Suprapubic skin (tissue), 4 donors: ENCODE measurements around the gene DEDD2.

Source experiments
- CTCF ChIP-seq, 2 donors: fragments of 200-600 bp in 1 of 2; fragments of 450-650 bp in 1 of 2; sonication (generic) in 1 of 2; IDR thresholded peaks; one replicate each; pipeline ENCODE4 v1.5.1; 2016 to 2019; ENCODE audit warnings: antibody characterized with exemption in 2 of 2, mild to moderate bottlenecking in 1 of 2, moderate library complexity in 1 of 2
- POLR2A ChIP-seq, 2 donors: fragments of 450-650 bp; IDR thresholded peaks; one replicate each; pipeline ENCODE4 v1.6.1; 2017; ENCODE audit warnings: antibody characterized with exemption in 2 of 2, mild to moderate bottlenecking in 2 of 2, moderate library complexity in 2 of 2
- POLR2AphosphoS5 ChIP-seq, 3 donors: sonication (generic); formaldehyde crosslinking; IDR thresholded peaks; one replicate each; pipeline ENCODE4 v1.6.1; 2017; ENCODE audit warnings: antibody characterized with exemption in 3 of 3

- TF ChIP-seq POLR2A (IDR thresholded peaks at IDR 0.05), result no peak
- TF ChIP-seq CTCF (IDR thresholded peaks at IDR 0.05), result no peak
- TF ChIP-seq POLR2AphosphoS5 (IDR thresholded peaks at IDR 0.05), result no peak
These were observed 29.6 kb upstream of the DEDD2 start for GRCh38 chr19:42246922-42247639.
